ENCODE results near the gene CTSA.

DNA sequence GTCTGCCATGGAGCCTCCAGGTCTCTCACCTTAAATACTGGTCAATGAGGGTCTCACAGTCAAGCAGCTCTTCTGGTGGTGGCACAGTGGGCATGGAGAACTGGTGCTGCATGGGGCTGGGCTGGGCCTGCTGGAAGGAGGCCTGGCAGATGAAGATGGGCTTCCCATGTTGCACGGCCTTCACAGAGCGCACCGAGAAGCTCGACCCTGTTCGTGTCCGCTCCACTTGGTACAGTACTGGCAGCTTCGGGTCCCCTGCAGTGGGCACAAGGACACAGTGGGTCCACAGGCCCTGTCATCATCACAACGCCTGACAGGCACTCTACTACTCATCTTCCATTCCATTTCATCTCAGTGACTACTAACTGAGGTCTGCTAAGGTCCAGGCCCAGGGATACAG lies 42.7 kb upstream of the CTSA start:
- TF ChIP-seq, protein P1, sequence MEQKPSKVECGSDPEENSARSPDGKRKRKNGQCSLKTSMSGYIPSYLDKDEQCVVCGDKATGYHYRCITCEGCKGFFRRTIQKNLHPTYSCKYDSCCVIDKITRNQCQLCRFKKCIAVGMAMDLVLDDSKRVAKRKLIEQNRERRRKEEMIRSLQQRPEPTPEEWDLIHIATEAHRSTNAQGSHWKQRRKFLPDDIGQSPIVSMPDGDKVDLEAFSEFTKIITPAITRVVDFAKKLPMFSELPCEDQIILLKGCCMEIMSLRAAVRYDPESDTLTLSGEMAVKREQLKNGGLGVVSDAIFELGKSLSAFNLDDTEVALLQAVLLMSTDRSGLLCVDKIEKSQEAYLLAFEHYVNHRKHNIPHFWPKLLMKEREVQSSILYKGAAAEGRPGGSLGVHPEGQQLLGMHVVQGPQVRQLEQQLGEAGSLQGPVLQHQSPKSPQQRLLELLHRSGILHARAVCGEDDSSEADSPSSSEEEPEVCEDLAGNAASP (IDR thresholded peaks at IDR 0.05): no peak
- TF ChIP-seq CBX2 (IDR thresholded peaks at IDR 0.05; ENCODE audit: insufficient read depth, low read length, poor library complexity, severe bottlenecking) (no peak), XRCC3 (IDR thresholded peaks at IDR 0.05) (no peak), MYBL2 (IDR thresholded peaks at IDR 0.05; ENCODE audit: low read depth) (no peak), MYBL2 (CRISPR knock-in tag; IDR thresholded peaks at IDR 0.05; ENCODE audit: borderline replicate concordance) (no peak), TCFL5 (CRISPR knock-in tag; conservative IDR thresholded peaks at IDR 0.05) (no peak), TCF7 (IDR thresholded peaks at IDR 0.05; ENCODE audit: borderline replicate concordance) (no peak), MYNN (IDR thresholded peaks at IDR 0.05) (no peak), MYNN (CRISPR knock-in tag; IDR thresholded peaks at IDR 0.05) (no peak), ZNF224 (CRISPR knock-in tag; IDR thresholded peaks at IDR 0.05) (no peak)
- TF ChIP-seq, protein P2, sequence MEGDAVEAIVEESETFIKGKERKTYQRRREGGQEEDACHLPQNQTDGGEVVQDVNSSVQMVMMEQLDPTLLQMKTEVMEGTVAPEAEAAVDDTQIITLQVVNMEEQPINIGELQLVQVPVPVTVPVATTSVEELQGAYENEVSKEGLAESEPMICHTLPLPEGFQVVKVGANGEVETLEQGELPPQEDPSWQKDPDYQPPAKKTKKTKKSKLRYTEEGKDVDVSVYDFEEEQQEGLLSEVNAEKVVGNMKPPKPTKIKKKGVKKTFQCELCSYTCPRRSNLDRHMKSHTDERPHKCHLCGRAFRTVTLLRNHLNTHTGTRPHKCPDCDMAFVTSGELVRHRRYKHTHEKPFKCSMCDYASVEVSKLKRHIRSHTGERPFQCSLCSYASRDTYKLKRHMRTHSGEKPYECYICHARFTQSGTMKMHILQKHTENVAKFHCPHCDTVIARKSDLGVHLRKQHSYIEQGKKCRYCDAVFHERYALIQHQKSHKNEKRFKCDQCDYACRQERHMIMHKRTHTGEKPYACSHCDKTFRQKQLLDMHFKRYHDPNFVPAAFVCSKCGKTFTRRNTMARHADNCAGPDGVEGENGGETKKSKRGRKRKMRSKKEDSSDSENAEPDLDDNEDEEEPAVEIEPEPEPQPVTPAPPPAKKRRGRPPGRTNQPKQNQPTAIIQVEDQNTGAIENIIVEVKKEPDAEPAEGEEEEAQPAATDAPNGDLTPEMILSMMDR (IDR thresholded peaks at IDR 0.05 in 2 of 3, conservative IDR thresholded peaks at IDR 0.05 in 1 of 3; ENCODE audit: insufficient read depth in 2 of 3, low read depth in 1 of 3, low read length in 3 of 3): no peak
- TF ChIP-seq, protein P3, sequence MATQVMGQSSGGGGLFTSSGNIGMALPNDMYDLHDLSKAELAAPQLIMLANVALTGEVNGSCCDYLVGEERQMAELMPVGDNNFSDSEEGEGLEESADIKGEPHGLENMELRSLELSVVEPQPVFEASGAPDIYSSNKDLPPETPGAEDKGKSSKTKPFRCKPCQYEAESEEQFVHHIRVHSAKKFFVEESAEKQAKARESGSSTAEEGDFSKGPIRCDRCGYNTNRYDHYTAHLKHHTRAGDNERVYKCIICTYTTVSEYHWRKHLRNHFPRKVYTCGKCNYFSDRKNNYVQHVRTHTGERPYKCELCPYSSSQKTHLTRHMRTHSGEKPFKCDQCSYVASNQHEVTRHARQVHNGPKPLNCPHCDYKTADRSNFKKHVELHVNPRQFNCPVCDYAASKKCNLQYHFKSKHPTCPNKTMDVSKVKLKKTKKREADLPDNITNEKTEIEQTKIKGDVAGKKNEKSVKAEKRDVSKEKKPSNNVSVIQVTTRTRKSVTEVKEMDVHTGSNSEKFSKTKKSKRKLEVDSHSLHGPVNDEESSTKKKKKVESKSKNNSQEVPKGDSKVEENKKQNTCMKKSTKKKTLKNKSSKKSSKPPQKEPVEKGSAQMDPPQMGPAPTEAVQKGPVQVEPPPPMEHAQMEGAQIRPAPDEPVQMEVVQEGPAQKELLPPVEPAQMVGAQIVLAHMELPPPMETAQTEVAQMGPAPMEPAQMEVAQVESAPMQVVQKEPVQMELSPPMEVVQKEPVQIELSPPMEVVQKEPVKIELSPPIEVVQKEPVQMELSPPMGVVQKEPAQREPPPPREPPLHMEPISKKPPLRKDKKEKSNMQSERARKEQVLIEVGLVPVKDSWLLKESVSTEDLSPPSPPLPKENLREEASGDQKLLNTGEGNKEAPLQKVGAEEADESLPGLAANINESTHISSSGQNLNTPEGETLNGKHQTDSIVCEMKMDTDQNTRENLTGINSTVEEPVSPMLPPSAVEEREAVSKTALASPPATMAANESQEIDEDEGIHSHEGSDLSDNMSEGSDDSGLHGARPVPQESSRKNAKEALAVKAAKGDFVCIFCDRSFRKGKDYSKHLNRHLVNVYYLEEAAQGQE (IDR thresholded peaks at IDR 0.05; ENCODE audit: borderline replicate concordance): no peak
- TF ChIP-seq, protein P3 (CRISPR knock-in tag; IDR thresholded peaks at IDR 0.05; ENCODE audit: low read depth): no peak
- TF ChIP-seq, protein P4, sequence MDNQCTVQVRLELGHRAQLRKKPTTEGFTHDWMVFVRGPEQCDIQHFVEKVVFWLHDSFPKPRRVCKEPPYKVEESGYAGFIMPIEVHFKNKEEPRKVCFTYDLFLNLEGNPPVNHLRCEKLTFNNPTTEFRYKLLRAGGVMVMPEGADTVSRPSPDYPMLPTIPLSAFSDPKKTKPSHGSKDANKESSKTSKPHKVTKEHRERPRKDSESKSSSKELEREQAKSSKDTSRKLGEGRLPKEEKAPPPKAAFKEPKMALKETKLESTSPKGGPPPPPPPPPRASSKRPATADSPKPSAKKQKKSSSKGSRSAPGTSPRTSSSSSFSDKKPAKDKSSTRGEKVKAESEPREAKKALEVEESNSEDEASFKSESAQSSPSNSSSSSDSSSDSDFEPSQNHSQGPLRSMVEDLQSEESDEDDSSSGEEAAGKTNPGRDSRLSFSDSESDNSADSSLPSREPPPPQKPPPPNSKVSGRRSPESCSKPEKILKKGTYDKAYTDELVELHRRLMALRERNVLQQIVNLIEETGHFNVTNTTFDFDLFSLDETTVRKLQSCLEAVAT (IDR thresholded peaks at IDR 0.05): no peak

All from K562 (cell line).